ENCODE results near the gene ST6GALNAC5.
"Not testable (repeated sequence)": the region's sequence is repeated elsewhere in the genome, so short reads cannot be mapped to it uniquely, and the experiment has no call there.

The ST6GALNAC5 gene

DNA sequence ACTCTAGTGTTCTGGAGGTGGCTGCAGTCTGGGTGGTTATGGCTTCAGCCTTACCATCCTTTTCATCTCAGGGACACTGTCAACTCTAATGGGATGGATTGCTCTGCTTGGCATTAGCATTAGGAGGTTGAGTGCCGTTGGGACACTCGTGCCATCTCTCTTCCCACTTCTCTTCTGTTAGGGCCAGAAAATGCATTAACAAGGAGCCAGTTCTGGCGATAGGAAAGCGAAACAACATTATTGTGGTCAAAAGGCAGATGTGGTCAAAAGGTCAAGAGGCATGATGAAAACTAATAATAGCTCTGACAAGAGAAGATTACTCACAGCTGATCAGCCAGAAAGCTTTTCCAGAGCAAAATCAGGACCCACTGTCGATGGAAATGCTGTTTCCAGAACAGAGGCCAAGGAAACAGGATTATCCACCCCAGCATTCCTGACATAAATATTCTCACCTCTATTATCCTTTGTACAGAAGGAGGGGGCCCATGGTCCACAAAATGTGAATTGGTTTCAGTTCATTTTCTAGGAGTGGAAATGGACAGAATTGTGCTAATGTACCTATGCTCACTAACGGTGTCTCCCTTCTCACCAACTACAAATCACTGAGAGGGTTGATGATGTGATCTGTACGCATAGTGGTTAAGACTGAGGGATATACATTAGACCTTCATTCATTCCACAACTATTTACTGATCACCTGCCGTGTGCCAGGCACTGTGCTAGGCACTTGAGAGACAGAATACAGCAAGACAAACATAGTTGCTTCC is 72.0 kb downstream of the ST6GALNAC5 start:
- DNase-seq, result no peak

DNA sequence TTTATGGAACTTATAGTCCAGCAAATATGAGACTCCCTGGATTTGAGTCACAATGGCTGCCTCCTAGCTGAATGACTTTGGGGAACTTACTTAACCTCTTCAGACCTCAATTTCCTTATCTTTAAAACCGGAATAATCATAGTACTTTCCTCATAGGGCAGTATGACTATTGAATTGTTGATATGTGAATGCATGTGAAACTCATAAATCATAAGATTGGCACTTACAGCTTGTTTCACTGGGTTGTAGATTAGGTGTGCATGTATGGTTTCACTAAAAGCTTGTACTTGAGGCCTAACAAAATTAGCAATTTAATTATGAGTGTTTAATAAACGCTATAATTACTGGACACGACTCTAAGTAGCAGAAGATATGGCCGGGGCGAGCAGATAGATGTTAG is 72.5 kb downstream of the ST6GALNAC5 start:
- DNase-seq, result no peak

DNA sequence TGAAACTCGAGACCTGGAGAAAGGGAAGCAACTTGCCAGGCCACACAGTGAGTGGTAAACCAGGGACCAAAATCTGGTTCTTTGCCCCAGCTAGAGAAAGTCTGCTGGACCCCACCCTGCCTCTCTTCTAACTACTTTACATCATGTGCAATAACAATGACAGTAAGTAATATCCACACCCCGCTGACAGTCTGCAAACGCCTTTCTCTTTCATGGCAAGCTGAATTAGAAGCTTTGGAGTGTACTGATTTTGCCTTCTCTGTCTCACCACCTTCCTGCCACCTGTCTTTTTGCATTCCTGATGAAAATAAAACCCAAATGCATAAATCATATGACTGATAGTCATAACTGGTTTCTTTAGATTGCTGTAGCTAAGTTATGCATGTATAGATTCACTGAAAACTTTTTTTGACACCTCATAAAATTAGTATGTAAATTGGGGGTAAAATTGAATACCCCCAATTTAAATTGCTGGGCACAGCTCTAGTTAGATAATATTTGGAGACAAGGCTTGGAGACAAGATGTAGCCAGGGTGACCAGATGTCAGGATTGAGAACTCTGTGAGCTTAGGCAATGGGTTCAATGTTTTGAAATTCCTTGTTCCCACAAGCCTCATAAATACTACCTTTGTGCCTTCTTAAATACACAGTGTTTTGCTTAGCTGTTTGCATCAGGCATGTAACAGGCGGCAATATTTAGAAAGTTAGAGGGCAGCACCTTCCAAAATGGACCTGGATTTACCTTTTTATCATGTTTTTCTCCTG is 73.5 kb downstream of the ST6GALNAC5 start:
- no peak for DNase-seq

DNA sequence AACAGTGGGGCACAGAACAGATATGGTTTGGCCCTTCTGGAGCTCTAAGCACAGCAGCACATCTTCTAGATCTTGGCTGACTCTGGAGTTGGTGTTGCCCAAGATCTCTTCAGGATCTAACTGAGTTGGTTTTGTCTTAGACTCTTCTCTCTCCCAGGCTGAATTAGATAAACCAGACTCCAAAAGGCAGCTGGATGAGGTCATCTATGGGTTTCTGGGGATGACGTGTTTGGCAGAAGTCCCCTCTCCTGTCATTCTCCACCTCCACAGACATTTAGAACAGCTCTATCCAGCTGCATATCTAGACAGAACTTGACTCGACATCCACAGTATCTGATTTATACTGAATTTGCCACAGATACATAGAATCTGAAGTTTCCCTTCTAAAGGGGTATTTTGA is 75.3 kb downstream of the ST6GALNAC5 start:
- DNase-seq, result no peak

DNA sequence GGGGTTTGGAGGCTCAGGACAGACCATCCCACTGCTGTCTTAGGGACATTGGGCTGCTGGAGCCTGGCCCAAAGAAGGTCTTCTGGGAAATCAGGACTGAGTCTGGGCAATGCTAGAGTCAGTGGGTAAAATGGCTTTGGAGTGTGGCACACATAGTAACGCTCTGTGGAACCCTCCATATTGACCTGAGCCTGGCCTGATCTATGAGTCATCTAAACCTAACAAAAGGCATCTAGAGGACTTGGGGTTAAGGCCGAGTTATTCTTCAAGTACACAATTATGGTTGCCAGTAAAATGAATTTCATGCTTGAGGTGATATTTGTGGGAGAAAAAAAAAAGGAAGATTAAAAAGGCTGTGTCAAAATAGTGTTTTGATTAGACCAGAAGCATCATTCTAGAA is 77.7 kb downstream of the ST6GALNAC5 start:
- no peak for DNase-seq

DNA sequence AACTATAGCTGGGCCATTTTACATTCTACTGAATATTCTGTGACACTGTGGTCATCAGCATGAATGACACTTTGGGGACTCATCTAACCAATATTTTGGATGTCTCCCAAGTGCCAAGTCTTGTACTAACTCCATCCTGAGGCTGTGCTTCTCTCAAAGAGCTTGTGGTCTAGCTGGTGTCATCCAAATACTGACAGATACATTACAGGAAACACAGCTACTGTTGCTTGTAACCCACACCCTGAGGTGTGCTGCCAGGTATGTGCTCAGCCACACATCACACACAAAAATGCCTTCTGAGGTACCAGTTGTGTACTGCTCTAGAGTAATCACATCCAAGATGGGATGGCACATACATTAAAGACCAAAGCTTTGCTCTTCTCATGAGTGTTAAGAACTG is 81.6 kb downstream of the ST6GALNAC5 start:
- DNase-seq, result no peak

DNA sequence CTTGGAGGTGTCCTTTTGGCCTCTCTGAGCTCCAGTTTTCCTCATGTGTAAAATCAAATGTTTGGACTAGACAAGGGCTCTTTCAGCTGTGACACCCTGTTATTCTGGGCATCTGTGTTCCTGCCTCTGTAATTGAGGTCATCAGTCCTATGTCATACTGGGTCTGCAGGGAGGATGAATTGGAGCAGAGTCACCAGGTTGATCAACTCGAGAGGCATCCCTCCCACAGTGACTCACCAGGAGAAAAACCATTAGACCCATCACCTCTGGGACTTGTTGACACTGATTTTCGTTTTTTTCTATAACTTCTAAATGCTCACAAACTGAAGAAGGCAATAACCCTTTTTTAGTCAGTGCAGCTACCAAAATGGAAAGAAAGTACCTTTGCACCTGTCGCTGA is 82.2 kb downstream of the ST6GALNAC5 start:
- DNase-seq, result no peak

DNA sequence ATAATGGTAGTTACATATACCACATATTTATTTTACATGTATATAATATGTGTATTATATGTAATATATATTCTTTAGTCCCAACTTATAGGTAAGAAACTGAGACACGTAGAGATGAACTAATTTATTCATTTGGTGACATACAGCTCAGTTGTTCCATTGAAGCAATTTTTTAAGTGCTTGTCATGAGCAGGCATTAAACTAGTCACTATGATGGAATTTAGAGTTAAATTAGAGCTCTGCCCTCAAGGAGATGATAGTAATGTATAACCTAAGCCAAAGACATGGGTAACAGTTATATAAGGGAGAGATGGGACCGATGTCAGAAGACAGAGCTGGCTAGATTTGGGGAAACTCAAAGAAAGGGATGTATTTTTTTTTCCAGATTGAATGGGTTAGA is 83.0 kb downstream of the ST6GALNAC5 start:
- no peak for DNase-seq

DNA sequence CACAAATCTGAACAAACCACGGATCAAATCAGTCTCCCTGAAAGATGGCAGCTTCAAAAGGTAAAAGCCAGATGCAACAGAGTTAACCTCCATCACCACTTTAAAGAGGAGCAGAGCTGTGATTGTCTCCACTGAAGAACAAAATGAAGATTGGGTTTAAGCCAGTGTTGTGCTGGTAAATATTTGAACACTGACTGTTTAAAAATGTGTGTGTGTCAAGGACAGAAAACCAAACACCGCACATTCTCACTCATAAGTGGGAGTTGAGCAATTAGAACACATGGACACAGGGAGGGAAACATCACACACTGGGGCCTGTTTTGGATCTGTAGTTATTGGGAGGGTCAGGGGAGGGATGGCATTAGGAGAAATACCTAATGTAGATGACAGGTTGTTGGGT is 83.9 kb downstream of the ST6GALNAC5 start:
- no peak for DNase-seq

DNA sequence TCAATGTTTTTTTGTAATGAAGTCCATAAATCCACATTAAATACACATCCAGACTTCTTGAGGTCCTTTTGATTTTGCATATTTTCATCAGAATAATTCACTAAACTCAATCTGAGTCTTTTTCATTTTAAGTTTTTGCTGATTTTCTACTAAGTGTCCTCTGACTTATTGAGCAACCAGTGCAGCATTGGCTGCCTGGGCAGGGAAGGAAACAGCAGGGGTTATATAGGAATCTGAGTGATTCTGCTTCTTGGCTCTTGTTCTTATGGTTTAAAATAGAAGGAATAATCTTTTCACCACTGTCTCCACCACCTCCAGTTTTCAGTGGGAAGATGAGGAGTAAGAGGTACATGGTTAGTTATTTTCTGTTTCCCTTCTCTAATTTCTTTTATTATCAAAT is 88.4 kb downstream of the ST6GALNAC5 start:
- no peak for DNase-seq

DNA sequence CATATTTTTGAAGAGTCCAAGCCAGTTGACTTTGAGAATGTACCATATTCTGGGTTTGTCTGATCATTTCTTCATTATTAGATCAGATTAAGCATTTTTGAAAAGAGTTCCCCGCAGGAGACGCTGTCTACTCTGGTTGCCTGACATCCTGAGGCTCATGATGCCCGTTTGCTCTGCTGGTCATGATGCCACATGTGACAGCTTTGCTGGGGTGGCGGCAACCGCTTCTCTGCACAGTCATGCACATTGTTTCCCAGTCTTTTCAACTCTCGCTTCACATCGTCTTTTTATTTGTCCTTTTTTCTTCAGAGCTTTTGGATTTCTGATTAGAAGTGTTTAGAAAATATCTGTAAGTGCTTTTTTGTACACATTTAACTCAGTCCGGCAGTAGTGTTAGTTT is 90.7 kb downstream of the ST6GALNAC5 start:
- no peak for DNase-seq

DNA sequence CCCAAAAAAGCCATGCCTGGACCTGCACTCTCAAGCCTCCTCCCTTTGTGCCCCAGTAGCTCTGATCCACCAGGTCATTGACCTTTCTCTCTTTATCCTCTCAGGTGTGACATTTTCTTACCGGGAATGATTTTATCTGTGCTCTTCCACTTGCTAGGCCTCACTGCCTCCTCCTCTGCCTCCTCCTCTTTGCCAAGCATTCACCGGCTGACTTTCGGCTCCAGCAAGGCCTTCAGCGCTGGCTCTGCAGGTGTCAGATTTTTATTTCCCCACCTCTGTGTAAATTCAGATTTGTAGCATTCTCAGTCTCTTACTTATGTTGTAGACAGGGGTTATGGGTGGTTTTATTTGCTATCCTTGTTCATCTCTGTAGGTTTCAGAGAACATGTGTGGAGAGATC is 91.5 kb downstream of the ST6GALNAC5 start:
- DNase-seq, result no peak

DNA sequence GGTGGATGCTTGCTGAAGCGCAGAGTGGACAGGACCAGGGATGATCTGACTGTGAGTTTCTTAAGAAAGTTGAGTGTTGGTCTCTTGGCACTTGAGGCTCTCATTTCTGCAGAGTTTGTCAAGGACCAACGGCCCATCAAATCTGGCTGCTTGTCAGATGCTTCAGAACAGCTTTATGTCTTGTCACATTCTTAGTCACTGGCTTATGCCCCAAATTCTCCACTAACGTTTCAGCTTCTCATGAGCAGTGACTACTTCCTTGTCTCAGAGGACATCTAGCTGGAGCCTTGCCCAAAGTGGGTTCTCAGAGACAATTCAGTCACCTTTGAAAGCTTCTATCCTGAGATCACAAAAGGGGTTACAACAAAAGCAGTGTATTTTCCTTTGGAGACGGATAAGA is 92.3 kb downstream of the ST6GALNAC5 start:
- DNase-seq, result no peak

DNA sequence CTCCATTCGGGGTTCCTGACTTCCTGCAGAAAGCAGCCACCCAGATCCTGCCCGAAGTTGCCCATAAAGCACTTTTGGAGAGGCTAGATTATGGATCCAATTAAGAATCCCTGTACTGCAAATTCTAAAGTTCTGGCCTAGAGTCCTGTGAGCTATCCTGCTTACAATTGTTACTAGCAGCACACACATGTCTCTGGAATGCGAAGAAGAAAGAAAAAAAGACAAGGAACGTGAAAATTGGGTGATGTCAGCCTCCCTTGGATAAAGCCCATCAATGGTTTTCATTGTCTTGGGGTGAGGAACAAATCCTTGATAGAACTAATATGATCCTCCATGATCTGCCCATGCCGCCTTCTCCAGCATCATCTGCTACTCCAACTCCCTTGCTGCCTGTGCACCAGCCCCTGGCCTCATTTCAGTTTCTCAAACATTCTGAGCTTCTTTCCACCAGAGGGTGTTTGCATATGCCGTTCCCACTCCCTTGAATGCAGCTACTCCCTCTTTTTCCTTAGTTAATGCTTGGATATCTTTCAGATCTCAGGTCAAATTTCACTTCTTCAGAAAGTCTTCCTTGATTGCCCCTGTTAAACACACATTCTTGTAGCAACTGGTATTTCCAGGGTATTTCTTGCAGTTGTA is 94.0 kb downstream of the ST6GALNAC5 start:
- no peak for DNase-seq

DNA sequence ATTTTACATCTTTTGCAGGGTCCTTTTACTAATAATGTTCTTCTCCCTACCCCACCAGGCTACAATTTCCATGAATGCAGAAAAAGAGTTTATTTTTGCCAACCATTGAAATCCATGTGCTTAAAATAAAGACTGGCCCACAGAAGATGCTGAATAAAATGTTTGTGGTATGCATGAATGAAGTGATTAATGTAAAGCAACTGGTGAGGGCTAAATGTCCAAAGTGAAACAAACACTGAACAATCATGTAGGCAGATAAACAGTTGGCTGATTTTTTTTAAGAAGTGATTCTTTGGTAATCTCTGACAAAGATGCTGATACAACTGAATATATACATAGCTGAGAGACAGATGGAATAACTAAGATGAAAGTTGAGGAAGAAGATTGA is 94.5 kb downstream of the ST6GALNAC5 start:
- DNase-seq, result no peak

DNA sequence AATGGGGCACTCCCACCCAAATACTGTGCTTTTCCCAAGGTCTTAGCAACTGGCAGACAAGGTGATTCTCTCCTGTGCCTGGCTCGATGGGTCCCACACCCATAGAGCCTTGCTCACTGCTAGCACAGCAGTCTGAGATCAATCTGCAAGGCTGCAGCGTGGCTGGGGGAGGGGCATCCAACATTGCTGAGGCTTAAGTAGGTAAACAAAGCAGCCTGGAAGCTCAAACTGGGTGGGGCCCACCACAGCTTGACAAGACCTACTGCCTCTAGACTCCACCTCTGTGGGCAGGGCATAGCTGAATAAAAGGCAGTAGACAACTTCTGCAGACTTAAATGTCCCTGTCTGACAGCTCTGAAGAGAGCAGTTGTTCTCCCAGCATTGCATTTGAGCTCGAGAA is 114.0 kb downstream of the ST6GALNAC5 start:
- not testable (repeated sequence) for DNase-seq

DNA sequence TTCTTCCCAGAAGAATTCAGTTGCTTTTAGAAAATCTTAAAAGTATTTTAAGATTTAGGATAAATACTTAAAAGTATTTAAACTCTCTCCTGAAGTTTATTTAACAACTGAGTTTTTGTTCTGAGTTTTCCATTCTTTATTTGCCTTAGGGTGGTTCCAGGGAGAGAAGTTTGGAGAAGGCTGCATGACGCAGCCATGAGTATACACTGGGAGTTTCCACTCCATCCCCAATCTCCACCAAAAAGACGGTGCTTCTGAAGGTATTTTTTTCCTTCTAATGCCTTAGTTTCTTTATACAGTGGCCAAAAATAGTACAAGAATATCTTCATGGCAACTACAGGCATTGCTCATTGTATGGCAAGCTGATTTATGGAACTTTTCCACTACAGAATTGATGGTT is 122.7 kb downstream of the ST6GALNAC5 start:
- no peak for DNase-seq

DNA sequence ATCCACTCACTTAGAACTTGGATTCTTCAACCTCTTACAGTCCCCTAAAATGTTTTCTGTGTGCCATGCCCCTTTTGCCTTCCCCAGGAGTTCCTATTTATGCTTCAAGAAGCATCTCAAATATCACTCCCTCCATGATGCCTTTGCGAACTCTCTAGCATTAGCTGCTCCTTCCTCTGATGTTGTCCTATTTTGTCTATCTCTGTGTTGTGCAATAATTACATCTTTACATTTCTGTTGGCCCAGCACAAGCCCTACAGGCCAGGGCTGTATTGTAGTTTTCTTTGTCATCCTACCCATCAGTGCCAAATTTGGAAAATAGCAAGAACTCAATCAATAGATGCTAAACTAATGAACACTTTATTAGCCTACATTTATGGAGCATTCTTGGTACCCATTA is 125.8 kb downstream of the ST6GALNAC5 start:
- no peak for DNase-seq

DNA sequence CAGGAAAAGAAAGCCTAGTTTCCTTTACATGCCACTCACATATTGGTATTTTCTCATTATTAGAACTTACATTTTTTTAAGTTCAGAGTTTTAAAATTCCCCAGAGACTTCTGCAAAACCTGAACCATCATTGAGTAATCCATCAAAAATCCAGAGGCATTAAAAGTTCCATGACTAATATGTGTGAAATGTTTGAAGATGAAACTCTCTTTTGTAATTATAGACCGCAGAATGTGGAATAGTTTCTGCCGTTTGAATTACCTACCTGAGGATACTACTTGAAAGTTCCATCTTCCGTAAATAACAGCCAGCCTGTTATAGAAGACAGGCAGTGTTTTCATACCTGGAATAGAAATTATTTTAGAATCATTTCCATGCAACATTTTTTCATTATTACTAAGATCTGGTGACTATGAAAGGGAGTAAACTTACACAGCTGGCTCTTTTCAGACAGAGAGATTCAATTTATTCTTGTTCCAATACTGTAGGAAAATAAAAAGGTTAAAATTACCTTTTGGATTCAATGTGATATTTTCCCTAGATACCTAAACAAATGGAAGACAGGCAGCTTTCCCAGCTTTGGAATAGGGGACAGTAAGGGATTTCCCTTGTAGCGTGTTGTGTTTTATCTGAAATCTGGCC is 131.4 kb downstream of the ST6GALNAC5 start:
- no peak for DNase-seq

DNA sequence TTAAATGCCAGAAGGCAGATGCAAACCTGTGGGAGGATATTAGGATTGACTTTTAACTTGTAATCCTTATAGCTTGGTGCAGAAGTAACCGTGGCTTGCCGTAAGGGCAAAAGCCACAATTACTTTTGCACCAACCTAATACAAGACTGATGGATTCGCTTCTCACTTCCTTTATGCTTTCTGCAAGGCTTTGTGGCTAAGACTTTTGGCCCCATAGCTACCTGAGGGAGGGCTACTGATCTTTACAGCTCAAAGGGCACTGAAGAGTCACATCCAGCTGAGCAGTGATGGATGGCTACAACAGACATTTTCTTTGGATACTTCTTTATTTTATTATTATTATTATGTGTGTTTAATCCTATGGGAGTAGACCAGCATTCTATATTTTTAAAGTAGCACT is 140.4 kb downstream of the ST6GALNAC5 start:
- DNase-seq, result no peak

DNA sequence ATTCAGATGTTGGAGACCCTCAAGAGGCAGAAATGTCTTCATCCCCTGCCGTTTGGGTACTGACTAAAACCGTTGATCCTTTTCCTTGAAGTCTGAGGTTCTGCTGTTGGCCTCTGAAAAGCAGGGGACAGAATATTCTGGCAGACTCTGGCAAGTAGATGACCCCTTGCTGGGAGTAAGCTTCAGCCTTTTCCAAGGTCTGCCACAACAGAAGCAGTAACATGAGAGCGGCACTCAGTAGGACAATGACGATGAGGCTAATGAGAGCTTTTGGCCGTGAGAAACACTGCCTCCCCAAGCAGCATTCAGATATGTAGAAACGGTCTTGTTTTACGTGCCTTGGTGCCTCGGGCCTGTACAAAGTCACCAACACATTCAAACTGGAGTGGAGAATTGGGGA is 143.7 kb downstream of the ST6GALNAC5 start:
- DNase-seq, result no peak

DNA sequence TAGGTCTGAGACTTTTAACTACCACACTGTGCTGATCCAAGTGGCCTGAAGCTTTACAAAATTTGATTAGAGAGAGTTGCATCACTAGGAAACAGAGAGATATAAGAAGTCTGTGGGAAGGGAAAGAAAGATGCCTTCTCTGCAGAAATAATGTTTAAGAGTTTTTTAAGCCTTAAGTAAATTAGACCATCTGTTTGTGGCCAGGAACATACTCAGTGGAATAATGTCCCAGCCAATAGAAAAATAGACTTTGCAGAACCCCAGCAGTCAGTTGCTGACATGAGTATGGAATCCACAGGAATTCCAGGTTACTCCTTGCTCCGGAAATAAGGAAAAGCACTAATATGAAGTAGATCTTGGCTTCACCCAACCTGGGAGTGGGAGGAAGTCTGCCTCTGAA is 144.8 kb downstream of the ST6GALNAC5 start:
- no peak for DNase-seq

DNA sequence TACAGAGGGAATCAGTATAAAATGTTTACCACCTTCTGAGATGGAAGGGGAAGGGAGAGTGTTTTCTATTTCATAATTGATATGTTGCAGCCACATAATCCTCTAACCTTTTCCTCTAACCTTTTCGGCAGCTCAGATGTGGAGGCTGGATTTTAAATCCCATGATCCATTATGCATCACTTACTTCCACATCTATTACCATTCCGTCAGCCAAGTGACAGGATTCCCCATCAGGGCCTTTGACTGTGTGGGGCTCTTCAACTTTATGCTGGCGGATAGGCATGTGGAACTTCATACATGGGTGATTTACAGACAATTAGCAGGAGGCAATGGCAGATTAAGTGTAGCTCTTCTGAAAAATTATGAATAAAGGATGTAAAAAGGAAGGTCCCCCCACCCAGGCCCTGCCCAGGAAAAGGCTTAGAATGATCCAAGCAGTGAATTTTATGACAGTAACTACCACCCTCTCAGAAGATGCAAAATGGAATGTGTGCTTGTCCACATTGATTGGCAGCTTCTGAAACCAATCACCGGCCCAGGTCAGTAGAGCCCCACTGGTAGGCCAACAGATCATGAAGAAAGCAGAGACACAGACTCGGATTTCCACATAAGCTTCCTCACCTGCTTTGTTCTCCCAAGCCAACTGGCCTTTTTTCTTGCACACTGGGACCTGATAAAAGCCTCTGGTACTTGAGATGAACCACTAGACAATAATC is 147.0 kb downstream of the ST6GALNAC5 start:
- no peak for DNase-seq
